DOHH2 (cell line): ENCODE measurements around the gene PNPLA7.
"Not testable (repeated sequence)": the region's sequence is repeated elsewhere in the genome, so short reads cannot be mapped to it uniquely, and the experiment has no call there.

ENCODE experiments used
- H3F3A ChIP-seq: fragments of 200-600 bp; sonication (generic), shearing (Covaris generic); 2 replicates; pipeline ENCODE4 v1.6.0; 2016; ENCODE audit warnings: antibody characterized with exemption, mild to moderate bottlenecking; ENCODE audit not compliant: control insufficient read depth, insufficient read depth
- H3K27ac ChIP-seq: fragments of 200-600 bp; sonication (generic); 2 replicates; pipeline ENCODE4 v1.5.1; 2014; ENCODE audit warnings: low read depth, mild to moderate bottlenecking, low read length, moderate library complexity
- H3K27me3 ChIP-seq: fragments of 200-600 bp; sonication (generic); 2 replicates; pipeline ENCODE4 v1.6.1; 2014; ENCODE audit warnings: mild to moderate bottlenecking, low read length, mixed read lengths; ENCODE audit not compliant: control insufficient read depth
- H3K36me3 ChIP-seq: fragments of 200-600 bp; sonication (generic); 2 replicates; pipeline ENCODE4 v1.6.1; 2014; ENCODE audit warnings: mild to moderate bottlenecking, low read length, moderate library complexity, mixed read lengths; ENCODE audit not compliant: control insufficient read depth
- H3K4me1 ChIP-seq: fragments of 200-600 bp; sonication (generic); 2 replicates; pipeline ENCODE4 v1.6.1; 2014; ENCODE audit warnings: mild to moderate bottlenecking, low read length, mixed read lengths; ENCODE audit not compliant: control insufficient read depth
- H3K4me2 ChIP-seq: fragments of 200-600 bp; sonication (generic); 2 replicates; pipeline ENCODE4 v1.6.0; 2014; ENCODE audit warnings: mild to moderate bottlenecking, low read length, moderate library complexity
- H3K4me3 ChIP-seq: fragments of 200-600 bp; sonication (generic); 2 replicates; pipeline ENCODE4 v1.5.1; 2014; ENCODE audit warnings: mild to moderate bottlenecking, low read length, mixed read lengths
- H3K79me2 ChIP-seq: fragments of 200-600 bp; sonication (generic); 2 replicates; pipeline ENCODE4 v1.6.1; 2014; ENCODE audit warnings: mild to moderate bottlenecking, low read length, mixed read lengths; ENCODE audit not compliant: control insufficient read depth
- H3K9me2 ChIP-seq: fragments of 200-600 bp; sonication (generic); replicated peaks from 2 replicates; pipeline ENCODE4 v1.6.1; 2014; ENCODE audit warnings: mild to moderate bottlenecking, low read length, mixed read lengths; ENCODE audit not compliant: control insufficient read depth
- H3K9me3 ChIP-seq: fragments of 200-600 bp; sonication (generic); 2 replicates; pipeline ENCODE4 v1.6.1; 2014; ENCODE audit warnings: antibody characterized with exemption, low read length, mixed read lengths; ENCODE audit not compliant: control insufficient read depth, insufficient read depth
- H4K20me1 ChIP-seq: fragments of 200-600 bp; sonication (generic); 2 replicates; pipeline ENCODE4 v1.6.0; 2014; ENCODE audit warnings: low read depth, mild to moderate bottlenecking, antibody characterized with exemption, low read length, moderate library complexity; ENCODE audit not compliant: control insufficient read depth, insufficient read depth
- CTCF ChIP-seq: fragments of 200-600 bp; sonication (generic); IDR thresholded peaks from one replicate; pipeline ENCODE4 v1.5.1; 2014; ENCODE audit warnings: antibody characterized with exemption, mild to moderate bottlenecking, low read depth, low read length; ENCODE audit not compliant: poor library complexity, severe bottlenecking
- EZH2phosphoT487 ChIP-seq: fragments of 200-600 bp; sonication (generic); IDR thresholded peaks from 2 replicates; pipeline ENCODE4 v1.6.1; 2017; ENCODE audit warnings: borderline replicate concordance, mild to moderate bottlenecking, antibody characterized with exemption, low read length, moderate library complexity, mixed read lengths

The PNPLA7 gene

GRCh38 chr9:137511758-137512463 is 38.3 kb downstream of the PNPLA7 start:
- no peak for TF ChIP-seq CTCF
- H3K27ac ChIP-seq: no peak overlapping the region
- H3K4me2 ChIP-seq: no peak overlapping the region
- H3F3A ChIP-seq: peaks cover 5% of the 10 kb centered on the region; the same call in 1 of the 2 replicates
- H4K20me1 ChIP-seq: no peaks in the 10 kb centered on the region
- H3K36me3 ChIP-seq: no peaks in the 10 kb centered on the region
- H3K79me2 ChIP-seq: no peaks in the 10 kb centered on the region
- H3K4me3 ChIP-seq: no peak overlapping the region
- H3K9me2 ChIP-seq: no peaks in the 10 kb centered on the region
- H3K27me3 ChIP-seq: no peaks in the 10 kb centered on the region
- no peaks in the 10 kb centered on the region for H3K4me1 ChIP-seq
- no peaks in the 10 kb centered on the region for H3K9me3 ChIP-seq

GRCh38 chr9:137511126-137511525 is 39.1 kb downstream of the PNPLA7 start:
- not testable (repeated sequence) for H3K4me2 ChIP-seq, H3K4me1 ChIP-seq, H3K9me2 ChIP-seq, H3K4me3 ChIP-seq, H3K36me3 ChIP-seq, H3K9me3 ChIP-seq, H3K79me2 ChIP-seq, H4K20me1 ChIP-seq, H3F3A ChIP-seq, H3K27me3 ChIP-seq, H3K27ac ChIP-seq

GRCh38 chr9:137509198-137509597 is 41.0 kb downstream of the PNPLA7 start:
- no peak overlapping the region for H3K4me3 ChIP-seq
- no peaks in the 10 kb centered on the region for H3K9me2 ChIP-seq
- no peaks in the 10 kb centered on the region for H3K36me3 ChIP-seq
- H3K4me1 ChIP-seq: no peaks in the 10 kb centered on the region
- no peaks in the 10 kb centered on the region for H4K20me1 ChIP-seq
- H3K4me2 ChIP-seq: no peak overlapping the region
- no peaks in the 10 kb centered on the region for H3K27me3 ChIP-seq
- no peak overlapping the region for H3K27ac ChIP-seq
- H3K9me3 ChIP-seq: no peaks in the 10 kb centered on the region
- H3K79me2 ChIP-seq: no peaks in the 10 kb centered on the region
- H3F3A ChIP-seq: peaks cover 5% of the 10 kb centered on the region
- no peak for TF ChIP-seq CTCF
- no peak for TF ChIP-seq EZH2phosphoT487

- Histone ChIP-seq H3K4me2 (no peak overlapping the region), H3K79me2 (no peaks in the 10 kb centered on the region), H3K9me3 (no peaks in the 10 kb centered on the region), H4K20me1 (no peaks in the 10 kb centered on the region), H3K4me3 (no peak overlapping the region), H3K27me3 (no peaks in the 10 kb centered on the region), H3K9me2 (no peaks in the 10 kb centered on the region), H3K36me3 (no peaks in the 10 kb centered on the region), H3K27ac (no peak overlapping the region), H3F3A (peaks cover 9% of the 10 kb centered on the region), H3K4me1 (no peaks in the 10 kb centered on the region)
- no peak for TF ChIP-seq EZH2phosphoT487
- TF ChIP-seq CTCF: no peak
Measured at GRCh38 chr9:137506702-137507171, 43.5 kb downstream of the PNPLA7 start.
